PC-3 (cell line): ENCODE data around the gene CYP27C1.
"Not testable (repeated sequence)": the region's sequence is repeated elsewhere in the genome, so short reads cannot be mapped to it uniquely, and the experiment has no call there.

Experiments
- CTCF ChIP-seq: fragments of 300-600 bp; sonication (generic); conservative IDR thresholded peaks from 2 replicates; pipeline ENCODE4 v1.5.1; 2017; ENCODE audit warnings: antibody characterized with exemption, low read depth, mild to moderate bottlenecking, low read length
- EZH2 ChIP-seq: fragments of 300-600 bp; sonication (generic); IDR thresholded peaks from one replicate; pipeline ENCODE4 v1.6.1; 2017; ENCODE audit warnings: antibody characterized with exemption, mild to moderate bottlenecking, low read length; ENCODE audit not compliant: unreplicated experiment
- EZH2phosphoT487 ChIP-seq: fragments of 300-600 bp; sonication (generic); IDR thresholded peaks from 2 replicates; pipeline ENCODE4 v1.6.1; 2018; ENCODE audit warnings: mild to moderate bottlenecking, antibody characterized with exemption, low read length, borderline replicate concordance

GRCh38 chr2:127237768-127238167 is 17.7 kb upstream of the CYP27C1 start:
- TF ChIP-seq CTCF, EZH2, EZH2phosphoT487: not testable (repeated sequence)
